Activated naive CD4-positive, alpha-beta T cell treated with anti-CD3 and anti-CD28 coated beads for 36 hours (primary cell): Measurements from ENCODE around the gene TLX1. TPM values are rescaled to one million over a fixed set of nuclear protein-coding genes. Genes with fewer than 3 reads are reported as not detected.
"Not testable (repeated sequence)": the region's sequence is repeated elsewhere in the genome, so short reads cannot be mapped to it uniquely, and the experiment has no call there.

Experiments
- CTCF ChIA-PET: fragments of 350-600 bp; sonication (Branson Sonifier 250); formaldehyde crosslinking; loops from one replicate; lab custom pipeline; 2021; ENCODE audit warnings: antibody characterized with exemption; lab: Charles Lee
- DNase-seq: peaks from one replicate; pipeline ENCODE4 v3.0.0-alpha.2; 2020
- H3K27ac Mint-ChIP-seq: one replicate; pipeline ENCODE4 v1.8.0; 2021; ENCODE audit warnings: mild to moderate bottlenecking, mixed read lengths
- H3K27me3 Mint-ChIP-seq: one replicate; pipeline ENCODE4 v1.8.0; 2021; ENCODE audit warnings: low read depth, mixed read lengths
- H3K36me3 Mint-ChIP-seq: one replicate; pipeline ENCODE4 v1.8.0; 2021; ENCODE audit warnings: low read depth, mixed read lengths
- H3K4me1 Mint-ChIP-seq: one replicate; pipeline ENCODE4 v1.8.0; 2021; ENCODE audit warnings: low read depth, mixed read lengths
- H3K4me3 Mint-ChIP-seq: one replicate; pipeline ENCODE4 v1.8.0; 2021; ENCODE audit warnings: mild to moderate bottlenecking, moderate library complexity, mixed read lengths
- H3K9me3 Mint-ChIP-seq: one replicate; pipeline ENCODE4 v1.8.0; 2021; ENCODE audit warnings: mixed read lengths
- intact Hi-C: fragments of 100-400 bp; cut with micrococcal nuclease; formaldehyde crosslinking; loops from one replicate; pipeline ENCODE4 v1.15.1; 2023
- total RNA-seq, 2 experiments: library from RNA; stranded (reverse); gene quantifications; one replicate each; pipeline ENCODE4 v1.2.3, GENCODE V29; 2021

The TLX1 gene
- total RNA-seq, 2 experiments from 2014 or later = not detected

GRCh38 chr10:101145750-101146391, 14.8 kb downstream of the TLX1 start:
- no peak overlapping the region for H3K27ac Mint-ChIP-seq
- H3K36me3 Mint-ChIP-seq = no peaks in the 10 kb centered on the region
- CTCF ChIA-PET = interaction anchor here (0.6 to 5.8 kb wide), 6 partner anchors 15 to 104 kb away, joined by 3 to 45 read pairs (median 4); no protein-coding TSS in a partner anchor
- peaks cover 73% of the 10 kb centered on the region for H3K27me3 Mint-ChIP-seq
- no peaks in the 10 kb centered on the region for H3K9me3 Mint-ChIP-seq
- intact Hi-C loops = no loop called here
- DNase-seq = no peak
- H3K4me3 Mint-ChIP-seq = no peak overlapping the region
- H3K4me1 Mint-ChIP-seq = peaks cover 8% of the 10 kb centered on the region

GRCh38 chr10:101146392-101147251, 15.5 kb downstream of the TLX1 start:
- DNase-seq = peak; percentile 25
- CTCF ChIA-PET = interaction anchor here (0.6 to 5.8 kb wide), 6 partner anchors 14 to 105 kb away, joined by 3 to 45 read pairs (median 4); no protein-coding TSS in a partner anchor
- H3K27ac Mint-ChIP-seq = no peak overlapping the region
- intact Hi-C loops = no loop called here
- H3K9me3 Mint-ChIP-seq = no peaks in the 10 kb centered on the region
- no peaks in the 10 kb centered on the region for H3K36me3 Mint-ChIP-seq
- H3K4me3 Mint-ChIP-seq = peak overlapping the region; percentile 10
- H3K4me1 Mint-ChIP-seq = peaks cover 8% of the 10 kb centered on the region
- H3K27me3 Mint-ChIP-seq = peaks cover 70% of the 10 kb centered on the region

- H3K9me3 Mint-ChIP-seq = no peaks in the 10 kb centered on the region
- intact Hi-C loops = no loop called here
- H3K27ac Mint-ChIP-seq = no peak overlapping the region
- no peak for DNase-seq
- no peaks in the 10 kb centered on the region for H3K36me3 Mint-ChIP-seq
- CTCF ChIA-PET = interaction anchor here (1.1 to 2.5 kb wide), 5 partner anchors 9 to 110 kb away, joined by 4 to 19 read pairs (median 6); no protein-coding TSS in a partner anchor
- peaks cover 1% of the 10 kb centered on the region for H3K4me1 Mint-ChIP-seq
- no peak overlapping the region for H3K4me3 Mint-ChIP-seq
- H3K27me3 Mint-ChIP-seq = peaks cover 44% of the 10 kb centered on the region
Measured at GRCh38 chr10:101151395-101151794, 20.3 kb downstream of the TLX1 start.

- peaks cover 37% of the 10 kb centered on the region for H3K27me3 Mint-ChIP-seq
- no peak overlapping the region for H3K27ac Mint-ChIP-seq
- H3K9me3 Mint-ChIP-seq = no peaks in the 10 kb centered on the region
- intact Hi-C loops = no loop called here
- H3K4me3 Mint-ChIP-seq = no peak overlapping the region
- H3K36me3 Mint-ChIP-seq = no peaks in the 10 kb centered on the region
- no peaks in the 10 kb centered on the region for H3K4me1 Mint-ChIP-seq
- no peak for DNase-seq
- CTCF ChIA-PET = interaction anchor here (0.6 to 2.5 kb wide), 5 partner anchors 9 to 110 kb away, joined by 4 to 19 read pairs (median 5); no protein-coding TSS in a partner anchor
Measured at GRCh38 chr10:101152316-101152715, 21.2 kb downstream of the TLX1 start.

GRCh38 chr10:101154506-101154905, 23.4 kb downstream of the TLX1 start:
- CTCF ChIA-PET = interaction anchor here (0.6 to 1.7 kb wide), 4 partner anchors 12 to 86 kb away, joined by 3 to 7 read pairs (median 4); no protein-coding TSS in a partner anchor
- H3K4me3 Mint-ChIP-seq, H3K27ac Mint-ChIP-seq, H3K36me3 Mint-ChIP-seq, intact Hi-C loops, DNase-seq, H3K4me1 Mint-ChIP-seq, H3K9me3 Mint-ChIP-seq: not testable (repeated sequence)
- H3K27me3 Mint-ChIP-seq = peaks cover 28% of the 10 kb centered on the region

- H3K36me3 Mint-ChIP-seq = no peaks in the 10 kb centered on the region
- DNase-seq = no peak
- no peaks in the 10 kb centered on the region for H3K4me1 Mint-ChIP-seq
- CTCF ChIA-PET = interaction anchor here (1.3 to 1.9 kb wide), 3 partner anchors 14 to 83 kb away, joined by 3 to 8 read pairs (median 6); no protein-coding TSS in a partner anchor
- H3K27me3 Mint-ChIP-seq = peaks cover 29% of the 10 kb centered on the region
- H3K4me3 Mint-ChIP-seq = no peak overlapping the region
- intact Hi-C loops = no loop called here
- H3K9me3 Mint-ChIP-seq = no peaks in the 10 kb centered on the region
- H3K27ac Mint-ChIP-seq = no peak overlapping the region
Measured at GRCh38 chr10:101155896-101156295, 24.8 kb downstream of the TLX1 start.

GRCh38 chr10:101157756-101158458, 26.8 kb downstream of the TLX1 start:
- Mint-ChIP-seq H3K27me3 (peaks cover 38% of the 10 kb centered on the region), H3K9me3 (no peaks in the 10 kb centered on the region), H3K27ac (no peak overlapping the region), H3K4me1 (peaks cover 13% of the 10 kb centered on the region), H3K4me3 (no peak overlapping the region), H3K36me3 (no peaks in the 10 kb centered on the region)
- CTCF ChIA-PET = interaction anchor here (2.2 to 2.5 kb wide), 2 partner anchors 16 to 57 kb away, joined by 9 to 10 read pairs; no protein-coding TSS in a partner anchor
- intact Hi-C loops = no loop called here
- DNase-seq = no peak

GRCh38 chr10:101158459-101159058, 27.5 kb downstream of the TLX1 start:
- Mint-ChIP-seq H3K27me3 (peaks cover 38% of the 10 kb centered on the region), H3K36me3 (no peaks in the 10 kb centered on the region), H3K4me3 (no peak overlapping the region), H3K27ac (no peak overlapping the region), H3K4me1 (peaks cover 13% of the 10 kb centered on the region), H3K9me3 (no peaks in the 10 kb centered on the region)
- intact Hi-C loops = no loop called here
- CTCF ChIA-PET = interaction anchor here (0.6 to 2.5 kb wide), 3 partner anchors 16 to 56 kb away, joined by 4 to 10 read pairs (median 9); no protein-coding TSS in a partner anchor
- DNase-seq = no peak

GRCh38 chr10:101161494-101162299, 30.6 kb downstream of the TLX1 start:
- DNase-seq = peak; percentile 87
- Mint-ChIP-seq H3K36me3 (no peaks in the 10 kb centered on the region), H3K4me3 (peak overlapping the region; percentile 15), H3K27ac (no peak overlapping the region), H3K4me1 (peaks cover 13% of the 10 kb centered on the region), H3K9me3 (no peaks in the 10 kb centered on the region), H3K27me3 (peaks cover 53% of the 10 kb centered on the region)
- intact Hi-C loops = loop anchor here (1.0 to 5.0 kb wide), 4 partner anchors 53 to 411 kb away; no protein-coding TSS in a partner anchor
- CTCF ChIA-PET = interaction anchor here (0.6 to 2.1 kb wide), 23 partner anchors 9 to 610 kb away, joined by 3 to 9 read pairs (median 4); no protein-coding TSS in a partner anchor

- DNase-seq = no peak
- H3K27me3 Mint-ChIP-seq = peaks cover 61% of the 10 kb centered on the region
- peaks cover 13% of the 10 kb centered on the region for H3K4me1 Mint-ChIP-seq
- no peaks in the 10 kb centered on the region for H3K36me3 Mint-ChIP-seq
- intact Hi-C loops = loop anchor here (5.0 kb wide), 1 partner anchor 410 kb away; no protein-coding TSS in a partner anchor
- CTCF ChIA-PET = no interaction called here
- no peaks in the 10 kb centered on the region for H3K9me3 Mint-ChIP-seq
- no peak overlapping the region for H3K4me3 Mint-ChIP-seq
- no peak overlapping the region for H3K27ac Mint-ChIP-seq
Measured at GRCh38 chr10:101162677-101163076, 31.6 kb downstream of the TLX1 start.
